HepG2 (cell line): ENCODE data around the gene RHCE. TPM values are rescaled to one million over a fixed set of nuclear protein-coding genes. Genes with fewer than 3 reads are reported as not detected.

ENCODE experiments used
- ATAC-seq: fragments of 200-7000 bp; cut with Tn5 transposase; 3 replicates; pipeline ENCODE4 v1.9.1; 2020; ENCODE audit warnings: mild to moderate bottlenecking, moderate library complexity
- BruUV-seq: library from RNA; stranded (reverse); fragments of 400-500 nt; replicated peaks from 2 replicates; lab custom pipeline; 2021; lab: Mats Ljungman, UMichigan
- CTCF ChIA-PET: fragments of 300-600 bp; formaldehyde crosslinking; extraction: SDS; loops from one replicate; lab custom pipeline; 2021; ENCODE audit warnings: low total read pairs, inconsistent platforms, low intra/inter-chr PET ratio; lab: Yijun Ruan, JAX
- POLR2A ChIA-PET: fragments of 350-600 bp; sonication (Branson Sonifier 250); formaldehyde crosslinking; loops from one replicate; lab custom pipeline; 2020; ENCODE audit warnings: antibody characterized with exemption, inconsistent platforms; lab: Yijun Ruan, JAX
- DNase-seq: peaks from one replicate; pipeline ENCODE4 v3.0.0-alpha.2; 2015; ENCODE audit warnings: low spot score
- FAIRE-seq: peaks from 3 replicates; lab custom pipeline; 2011; peaks lifted over from hg19 to GRCh38; lab: Jason Lieb, UNC
- H2AFZ ChIP-seq: one replicate; pipeline ENCODE4 v1.6.1; 2011; ENCODE audit warnings: low read length, inconsistent platforms
- H3K27ac ChIP-seq: fragments of 300-600 bp; 3 replicates; pipeline ENCODE4 v1.8.0; 2011; ENCODE audit warnings: mixed run types, mild to moderate bottlenecking, mixed read lengths, low read length, inconsistent platforms; ENCODE audit not compliant: insufficient read depth; ENCODE audit errors: extremely low read length
- H3K27me3 ChIP-seq, 2 experiments: fragments of 200-600 bp in 1 of 2; 2 replicates in 1 of 2; 3 replicates in 1 of 2; pipeline versions ENCODE4 v1.6.0 to v1.8.0; 2011; ENCODE audit warnings: low read length in 2 of 2, mild to moderate bottlenecking in 2 of 2, moderate library complexity in 2 of 2, inconsistent platforms in 1 of 2; ENCODE audit not compliant: insufficient read depth in 2 of 2, control insufficient read depth in 1 of 2
- H3K36me3 ChIP-seq, 2 experiments: fragments of 200-600 bp in 1 of 2; replicated peaks in 1 of 2; 2 replicates in 1 of 2; 3 replicates in 1 of 2; pipeline versions ENCODE4 v1.5.1 to v1.8.0; 2011; ENCODE audit warnings: low read length in 2 of 2, inconsistent platforms in 1 of 2; ENCODE audit not compliant: insufficient read depth in 2 of 2, control insufficient read depth in 1 of 2
- H3K4me1 ChIP-seq: 2 replicates; pipeline ENCODE4 v1.5.1; 2012; ENCODE audit warnings: low read length, inconsistent platforms; ENCODE audit not compliant: insufficient read depth
- H3K4me2 ChIP-seq: 2 replicates; pipeline ENCODE4 v1.6.0; 2011; ENCODE audit warnings: low read depth, low read length, inconsistent platforms
- H3K4me3 ChIP-seq, 3 experiments: fragments of 200-600 bp in 1 of 3; sonication (generic), shearing (Covaris generic) in 1 of 3; replicated peaks in 1 of 3; 2 replicates each; pipeline ENCODE4 v1.5.1; 2011 to 2016; ENCODE audit warnings: low read length in 3 of 3, inconsistent platforms in 2 of 3, low read depth in 2 of 3, mild to moderate bottlenecking in 2 of 3, control low read depth in 1 of 3, mixed read lengths in 1 of 3; ENCODE audit not compliant: insufficient read depth in 1 of 3
- H3K79me2 ChIP-seq: one replicate; pipeline ENCODE4 v1.6.1; 2011; ENCODE audit warnings: low read length, inconsistent platforms; ENCODE audit not compliant: insufficient read depth
- H3K9ac ChIP-seq: 2 replicates; pipeline ENCODE4 v1.6.0; 2011; ENCODE audit warnings: mild to moderate bottlenecking, low read depth, low read length, inconsistent platforms; ENCODE audit not compliant: insufficient read depth
- H3K9me3 ChIP-seq: 2 replicates; pipeline ENCODE4 v1.5.1; 2012; ENCODE audit warnings: mild to moderate bottlenecking, low read length
- H4K20me1 ChIP-seq: 2 replicates; pipeline ENCODE4 v1.6.0; 2011; ENCODE audit warnings: inconsistent platforms, mild to moderate bottlenecking, low read length, moderate library complexity; ENCODE audit not compliant: insufficient read depth
- FUBP1 ChIP-seq: sonication (generic); formaldehyde crosslinking; IDR thresholded peaks from 2 replicates; pipeline ENCODE4 v1.5.1; 2020; ENCODE audit warnings: missing genetic modification reagents, mild to moderate bottlenecking, borderline replicate concordance
- HMG20B ChIP-seq: conservative IDR thresholded peaks from 2 replicates; pipeline ENCODE4 v1.6.1; 2016; ENCODE audit warnings: missing genetic modification reagents, missing compliant biosample characterization
- JARID2 ChIP-seq: sonication (generic); formaldehyde crosslinking; IDR thresholded peaks from 2 replicates; pipeline ENCODE4 v1.8.1; 2023; ENCODE audit warnings: missing genetic modification reagents, inconsistent platforms; ENCODE audit not compliant: insufficient replicate concordance
- KDM4B ChIP-seq: sonication (generic); formaldehyde crosslinking; IDR thresholded peaks from 2 replicates; pipeline ENCODE4 v1.4.0; 2020; ENCODE audit warnings: missing genetic modification reagents
- KMT2B ChIP-seq: IDR thresholded peaks from 2 replicates; pipeline ENCODE4 v1.6.1; 2016; ENCODE audit warnings: missing genetic modification reagents, missing compliant biosample characterization
- MLLT10 ChIP-seq: sonication (generic); formaldehyde crosslinking; IDR thresholded peaks from 2 replicates; pipeline ENCODE4 v1.4.0; 2020; ENCODE audit warnings: missing genetic modification reagents
- NCOA1 ChIP-seq: sonication (generic); formaldehyde crosslinking; IDR thresholded peaks from 2 replicates; pipeline ENCODE4 v1.9.0; 2021; ENCODE audit warnings: missing genetic modification reagents
- NCOA5 ChIP-seq: sonication (generic); formaldehyde crosslinking; IDR thresholded peaks from 2 replicates; pipeline ENCODE4 v1.4.0; 2020; ENCODE audit warnings: missing genetic modification reagents
- NFYC ChIP-seq: IDR thresholded peaks from 2 replicates; pipeline ENCODE4 v1.6.1; 2016; ENCODE audit warnings: missing genetic modification reagents, missing compliant biosample characterization
- PAWR ChIP-seq: sonication (generic); formaldehyde crosslinking; IDR thresholded peaks from 2 replicates; pipeline ENCODE4 v1.4.0; 2020; ENCODE audit warnings: missing genetic modification reagents, mild to moderate bottlenecking, borderline replicate concordance
- POLR2AphosphoS2 ChIP-seq: IDR thresholded peaks from 2 replicates; pipeline ENCODE4 v1.6.1; 2011; ENCODE audit warnings: low read depth, low read length, improper control_type of control experiment
- XRCC5 ChIP-seq: fragments of 200-400 bp; formaldehyde crosslinking; optimal IDR thresholded peaks from 2 replicates; pipeline ENCODE3; 2017; ENCODE audit warnings: mild to moderate bottlenecking, low read length
- ZNF317 ChIP-seq: sonication (generic); formaldehyde crosslinking; IDR thresholded peaks from 2 replicates; pipeline ENCODE4 v1.5.0; 2020; ENCODE audit warnings: mild to moderate bottlenecking, missing genetic modification reagents
- ZNF333 ChIP-seq: sonication (generic); formaldehyde crosslinking; IDR thresholded peaks from 2 replicates; pipeline ENCODE4 v1.4.0; 2020; ENCODE audit warnings: mild to moderate bottlenecking, missing genetic modification reagents, borderline replicate concordance
- ZSCAN21 ChIP-seq: sonication (generic); formaldehyde crosslinking; IDR thresholded peaks from 2 replicates; pipeline ENCODE4 v1.8.0; 2022; ENCODE audit warnings: mild to moderate bottlenecking, missing genetic modification reagents, moderate library complexity, borderline replicate concordance
- WGBS: methylation state at CpG from one replicate; pipeline ENCODE4 v1.1.6; 2017; ENCODE audit warnings: low lambda C conversion rate; 5-methylcytosine and 5-hydroxymethylcytosine counted together
- in situ Hi-C: cut with HindIII; loops from 2 replicates; pipeline ENCODE4 v1.10.0; 2017; ENCODE audit warnings: low pct_unique_long_range_greater_than_20kb; ENCODE audit not compliant: extremely low pct_ligation_motif_present
- intact Hi-C: fragments of 100-400 bp; cut with micrococcal nuclease; formaldehyde crosslinking; loops from one replicate; pipeline ENCODE4 v1.10.0; 2022; ENCODE audit not compliant: unreplicated experiment
- polyA plus RNA-seq, 8 experiments: library from polyadenylated mRNA; depleted of rRNA in 3 of 8; stranded (reverse) in 7 of 8; unstranded in 1 of 8; fragments of >200 nt; fragmentation: Illumina TruSeq in 4 of 8; extraction: Trizol in 4 of 8; gene quantifications; 2 replicates each; pipeline versions ENCODE4 v1.2.1 to v1.2.3, GENCODE V29; 2011 to 2016; ENCODE audit warnings: low read depth in 4 of 8, missing spikeins in 1 of 8, mixed read lengths in 1 of 8; ENCODE audit not compliant: insufficient read depth in 1 of 8
- total RNA-seq, 5 experiments: library from RNA; depleted of rRNA; stranded (reverse); fragments of >200 nt; fragmentation: Illumina TruSeq; extraction: Trizol; gene quantifications; 2 replicates each; pipeline ENCODE4 v1.2.3, GENCODE V29; 2016; ENCODE audit warnings: low read depth in 1 of 5
- TF ChIP-seq, protein P1 (sequence below): sonication (generic); formaldehyde crosslinking; IDR thresholded peaks from 2 replicates; pipeline ENCODE4 v1.4.0; 2020; ENCODE audit warnings: missing genetic modification reagents
- TF ChIP-seq, protein P2 (sequence below): sonication (generic); formaldehyde crosslinking; IDR thresholded peaks from 2 replicates; pipeline ENCODE4 v1.4.0; 2020; ENCODE audit warnings: missing genetic modification reagents, borderline replicate concordance

Gene RHCE
- total and polyA plus RNA-seq, 2 of the 13 experiments (the other 11 are each of a cell fraction or from before 2014, with no cell fraction given), result 0.30 TPM; not detected in 1

- no peak for TF ChIP-seq FUBP1 (CRISPR knock-in tag)
- TF ChIP-seq KDM4B (CRISPR knock-in tag), result no peak
- no peak for TF ChIP-seq NCOA1 (CRISPR knock-in tag)
- TF ChIP-seq PAWR, result no peak
- TF ChIP-seq HMG20B, result no peak
- no peak for TF ChIP-seq ZNF333 (CRISPR knock-in tag)
Measured at GRCh38 chr1:25456502-25456901, 35.9 kb upstream of the RHCE start (continued).

GRCh38 chr1:25451908-25452307, 31.3 kb upstream of the RHCE start:
- CTCF ChIA-PET, result no interaction called here
- ATAC-seq (no peak), FAIRE-seq (no peak)

More at GRCh38 chr1:25451908-25452307, 31.3 kb upstream of the RHCE start:
- in situ Hi-C loops, result no loop called here
- Histone ChIP-seq H3K9ac (no peak overlapping the region), H3K4me2 (no peak overlapping the region), H3K27ac (no peak overlapping the region), H3K4me3 (no peak overlapping the region), H3K36me3 (peaks cover 3 to 23% of the 10 kb centered on the region in 2 experiments; a peak in 4 of 5 replicates), H3K27me3 (no peaks in the 10 kb centered on the region), H3K79me2 (no peaks in the 10 kb centered on the region), H3K4me1 (no peaks in the 10 kb centered on the region), H2AFZ (no peak overlapping the region), H4K20me1 (no peaks in the 10 kb centered on the region), H3K9me3 (no peaks in the 10 kb centered on the region)
- 95% methylated on average over 3 of the region's 3 CpGs for WGBS
- POLR2A ChIA-PET, result no interaction called here
- no peak for DNase-seq
- TF ChIP-seq NCOA5 (CRISPR knock-in tag), result no peak
- TF ChIP-seq ZNF317, result no peak
- no peak for TF ChIP-seq XRCC5
- TF ChIP-seq, protein P1, sequence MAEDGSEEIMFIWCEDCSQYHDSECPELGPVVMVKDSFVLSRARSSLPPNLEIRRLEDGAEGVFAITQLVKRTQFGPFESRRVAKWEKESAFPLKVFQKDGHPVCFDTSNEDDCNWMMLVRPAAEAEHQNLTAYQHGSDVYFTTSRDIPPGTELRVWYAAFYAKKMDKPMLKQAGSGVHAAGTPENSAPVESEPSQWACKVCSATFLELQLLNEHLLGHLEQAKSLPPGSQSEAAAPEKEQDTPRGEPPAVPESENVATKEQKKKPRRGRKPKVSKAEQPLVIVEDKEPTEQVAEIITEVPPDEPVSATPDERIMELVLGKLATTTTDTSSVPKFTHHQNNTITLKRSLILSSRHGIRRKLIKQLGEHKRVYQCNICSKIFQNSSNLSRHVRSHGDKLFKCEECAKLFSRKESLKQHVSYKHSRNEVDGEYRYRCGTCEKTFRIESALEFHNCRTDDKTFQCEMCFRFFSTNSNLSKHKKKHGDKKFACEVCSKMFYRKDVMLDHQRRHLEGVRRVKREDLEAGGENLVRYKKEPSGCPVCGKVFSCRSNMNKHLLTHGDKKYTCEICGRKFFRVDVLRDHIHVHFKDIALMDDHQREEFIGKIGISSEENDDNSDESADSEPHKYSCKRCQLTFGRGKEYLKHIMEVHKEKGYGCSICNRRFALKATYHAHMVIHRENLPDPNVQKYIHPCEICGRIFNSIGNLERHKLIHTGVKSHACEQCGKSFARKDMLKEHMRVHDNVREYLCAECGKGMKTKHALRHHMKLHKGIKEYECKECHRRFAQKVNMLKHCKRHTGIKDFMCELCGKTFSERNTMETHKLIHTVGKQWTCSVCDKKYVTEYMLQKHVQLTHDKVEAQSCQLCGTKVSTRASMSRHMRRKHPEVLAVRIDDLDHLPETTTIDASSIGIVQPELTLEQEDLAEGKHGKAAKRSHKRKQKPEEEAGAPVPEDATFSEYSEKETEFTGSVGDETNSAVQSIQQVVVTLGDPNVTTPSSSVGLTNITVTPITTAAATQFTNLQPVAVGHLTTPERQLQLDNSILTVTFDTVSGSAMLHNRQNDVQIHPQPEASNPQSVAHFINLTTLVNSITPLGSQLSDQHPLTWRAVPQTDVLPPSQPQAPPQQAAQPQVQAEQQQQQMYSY (CRISPR knock-in tag), result no peak
- TF ChIP-seq MLLT10 (CRISPR knock-in tag), result no peak
- TF ChIP-seq POLR2AphosphoS2, result no peak
- no peak for TF ChIP-seq NFYC
- TF ChIP-seq JARID2 (CRISPR knock-in tag), result no peak
- no peak for TF ChIP-seq ZSCAN21
- TF ChIP-seq, protein P2, sequence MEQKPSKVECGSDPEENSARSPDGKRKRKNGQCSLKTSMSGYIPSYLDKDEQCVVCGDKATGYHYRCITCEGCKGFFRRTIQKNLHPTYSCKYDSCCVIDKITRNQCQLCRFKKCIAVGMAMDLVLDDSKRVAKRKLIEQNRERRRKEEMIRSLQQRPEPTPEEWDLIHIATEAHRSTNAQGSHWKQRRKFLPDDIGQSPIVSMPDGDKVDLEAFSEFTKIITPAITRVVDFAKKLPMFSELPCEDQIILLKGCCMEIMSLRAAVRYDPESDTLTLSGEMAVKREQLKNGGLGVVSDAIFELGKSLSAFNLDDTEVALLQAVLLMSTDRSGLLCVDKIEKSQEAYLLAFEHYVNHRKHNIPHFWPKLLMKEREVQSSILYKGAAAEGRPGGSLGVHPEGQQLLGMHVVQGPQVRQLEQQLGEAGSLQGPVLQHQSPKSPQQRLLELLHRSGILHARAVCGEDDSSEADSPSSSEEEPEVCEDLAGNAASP (CRISPR knock-in tag), result no peak
- no peak for TF ChIP-seq KMT2B
- BruUV-seq, result no TSS peak
- intact Hi-C loops, result no loop called here
